Stimulated activated CD8-positive, alpha-beta memory T cell treated with anti-CD3 and anti-CD28 coated beads, Interleukin-7, amount 100 ng/mL, for 4 hours (primary cell): Measurements from ENCODE around the gene FAM210A.
"Not testable (repeated sequence)": the region's sequence is repeated elsewhere in the genome, so short reads cannot be mapped to it uniquely, and the experiment has no call there.

Experiments
- DNase-seq, 2 donors: peaks; one replicate each; pipeline ENCODE4 v3.0.0-alpha.2; 2020; ENCODE audit warnings: low read depth in 2 of 2

Gene FAM210A

GRCh38 chr18:13700153-13700552, 26.2 kb downstream of the FAM210A start:
- DNase-seq: no peak

GRCh38 chr18:13696961-13697360, 29.4 kb downstream of the FAM210A start:
- DNase-seq: no peak

DNA sequence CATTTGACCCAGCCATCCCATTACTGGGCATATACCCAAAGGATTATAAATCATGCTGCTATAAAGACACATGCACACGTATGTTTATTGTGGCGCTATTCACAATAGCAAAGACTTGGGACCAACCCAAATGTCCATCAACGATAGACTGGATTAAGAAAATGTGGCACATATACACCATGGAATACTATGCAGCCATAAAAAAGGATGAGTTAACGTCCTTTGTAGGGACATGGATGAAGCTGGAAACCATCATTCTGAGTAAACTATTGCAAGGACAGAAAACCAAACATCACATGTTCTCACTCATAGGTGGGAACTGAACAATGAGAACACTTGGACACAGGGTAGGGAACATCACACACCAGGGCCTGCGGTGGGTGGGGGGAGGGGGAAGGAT, 31.0 kb downstream of the FAM210A start:
- DNase-seq: not testable (repeated sequence)

- DNase-seq: not testable (repeated sequence)
Measured at GRCh38 chr18:13690060-13690459, 36.3 kb downstream of the FAM210A start.

GRCh38 chr18:13688191-13689136, 37.9 kb downstream of the FAM210A start:
- no peak for DNase-seq

GRCh38 chr18:13684546-13684945, 41.8 kb downstream of the FAM210A start:
- DNase-seq: no peak

GRCh38 chr18:13681701-13682100, 44.7 kb downstream of the FAM210A start:
- DNase-seq: no peak

DNA sequence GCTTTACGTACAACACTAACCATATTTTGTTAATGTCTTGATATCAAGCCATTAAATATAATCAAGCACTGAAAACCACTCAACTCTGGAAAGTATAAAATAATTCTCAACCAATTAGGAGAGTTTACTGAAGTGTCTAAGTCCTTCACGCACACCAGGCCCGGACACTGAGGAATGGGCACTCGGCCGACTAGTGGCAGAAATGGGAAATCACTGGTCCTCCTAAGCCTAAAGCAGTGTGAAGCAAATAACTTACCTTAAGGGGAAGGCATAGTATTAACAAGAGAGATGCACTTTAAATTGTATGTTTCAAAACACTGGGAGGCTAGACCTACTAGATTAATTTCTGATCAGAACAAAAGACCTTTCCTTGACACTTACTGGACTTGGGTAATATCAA, 45.7 kb downstream of the FAM210A start:
- DNase-seq: no peak

DNA sequence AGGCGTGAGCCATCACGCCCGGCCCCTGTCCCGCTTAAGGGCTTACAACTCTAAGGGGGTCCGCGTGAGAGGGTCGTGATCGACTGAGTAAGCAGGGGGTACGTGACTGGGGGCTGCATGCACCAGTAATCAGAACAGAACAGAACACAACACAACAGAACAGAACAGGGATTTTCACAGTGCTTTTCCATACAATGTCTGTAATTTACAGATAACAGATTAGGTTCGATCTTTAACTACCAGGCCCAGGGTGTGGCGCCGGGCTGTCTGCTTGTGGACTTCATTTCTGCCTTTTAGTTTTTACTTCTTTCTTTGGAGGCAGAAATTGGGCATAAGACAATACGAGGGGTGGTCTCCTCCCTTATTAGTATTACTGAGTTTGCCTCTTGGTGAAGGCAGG, 49.0 kb downstream of the FAM210A start:
- DNase-seq: not testable (repeated sequence)

GRCh38 chr18:13676471-13676870, 49.9 kb downstream of the FAM210A start:
- DNase-seq: no peak

DNA sequence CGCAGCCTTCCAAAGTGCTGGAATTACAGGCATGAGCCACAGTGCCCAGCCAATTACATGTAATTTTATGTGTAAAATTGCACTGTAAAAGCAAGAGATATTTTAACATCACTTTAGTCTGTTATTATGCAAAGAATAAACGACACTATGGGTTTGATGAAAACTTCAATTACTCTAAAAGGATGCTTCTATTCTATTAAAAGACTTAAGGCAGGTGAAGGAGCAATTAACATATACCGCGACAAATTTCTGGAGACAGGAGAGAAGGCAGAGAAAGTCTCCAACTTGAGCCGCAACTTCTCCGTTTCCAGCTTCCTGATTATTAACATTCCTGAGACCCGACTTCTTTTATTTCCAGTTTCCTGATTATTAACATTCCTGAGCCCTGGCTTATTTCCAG, 53.7 kb downstream of the FAM210A start:
- DNase-seq: no peak

- no peak for DNase-seq
Measured at GRCh38 chr18:13661779-13662256, 64.5 kb downstream of the FAM210A start.

GRCh38 chr18:13661051-13661778, 65.1 kb downstream of the FAM210A start:
- no peak for DNase-seq

- no peak for DNase-seq
Measured at GRCh38 chr18:13660510-13660909, 65.8 kb downstream of the FAM210A start.

DNA sequence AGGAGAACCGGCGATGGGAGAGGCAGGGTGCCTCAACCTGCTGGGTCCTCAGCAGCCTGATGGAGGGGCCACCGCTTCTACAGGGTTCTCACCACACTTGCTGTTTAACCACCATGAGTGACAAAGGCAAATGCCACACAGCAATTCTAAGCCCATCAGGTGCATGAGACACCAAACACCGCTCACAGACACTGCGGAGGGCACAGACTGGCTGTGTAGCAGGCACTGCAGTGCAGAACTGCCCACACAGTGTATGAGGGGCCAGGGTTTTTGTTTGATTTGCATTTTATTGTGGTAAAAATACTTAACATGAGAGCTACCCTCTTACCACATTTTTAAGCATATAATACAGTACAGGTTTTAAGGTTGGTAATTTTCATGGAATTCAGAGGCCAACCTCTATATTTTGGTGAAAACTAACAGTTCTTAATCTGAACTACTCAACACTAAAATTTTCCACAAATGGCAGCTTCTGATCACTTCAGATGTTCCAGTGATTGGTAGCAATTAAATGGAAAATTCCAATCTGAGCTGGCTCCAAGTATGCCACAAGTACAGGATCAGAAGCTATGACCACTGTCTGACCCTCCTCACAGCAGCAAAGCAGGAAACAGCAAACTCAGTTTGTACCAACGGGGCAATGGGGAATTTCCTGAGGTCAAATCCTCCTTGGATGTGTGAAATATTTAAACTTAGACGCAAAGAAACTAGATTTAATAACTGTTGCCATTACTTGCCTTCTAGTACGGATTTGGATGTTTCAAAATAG, 67.7 kb downstream of the FAM210A start:
- no peak for DNase-seq

GRCh38 chr18:13657974-13658373, 68.4 kb downstream of the FAM210A start:
- no peak for DNase-seq

GRCh38 chr18:13653746-13654433, 72.5 kb downstream of the FAM210A start:
- no peak for DNase-seq

DNA sequence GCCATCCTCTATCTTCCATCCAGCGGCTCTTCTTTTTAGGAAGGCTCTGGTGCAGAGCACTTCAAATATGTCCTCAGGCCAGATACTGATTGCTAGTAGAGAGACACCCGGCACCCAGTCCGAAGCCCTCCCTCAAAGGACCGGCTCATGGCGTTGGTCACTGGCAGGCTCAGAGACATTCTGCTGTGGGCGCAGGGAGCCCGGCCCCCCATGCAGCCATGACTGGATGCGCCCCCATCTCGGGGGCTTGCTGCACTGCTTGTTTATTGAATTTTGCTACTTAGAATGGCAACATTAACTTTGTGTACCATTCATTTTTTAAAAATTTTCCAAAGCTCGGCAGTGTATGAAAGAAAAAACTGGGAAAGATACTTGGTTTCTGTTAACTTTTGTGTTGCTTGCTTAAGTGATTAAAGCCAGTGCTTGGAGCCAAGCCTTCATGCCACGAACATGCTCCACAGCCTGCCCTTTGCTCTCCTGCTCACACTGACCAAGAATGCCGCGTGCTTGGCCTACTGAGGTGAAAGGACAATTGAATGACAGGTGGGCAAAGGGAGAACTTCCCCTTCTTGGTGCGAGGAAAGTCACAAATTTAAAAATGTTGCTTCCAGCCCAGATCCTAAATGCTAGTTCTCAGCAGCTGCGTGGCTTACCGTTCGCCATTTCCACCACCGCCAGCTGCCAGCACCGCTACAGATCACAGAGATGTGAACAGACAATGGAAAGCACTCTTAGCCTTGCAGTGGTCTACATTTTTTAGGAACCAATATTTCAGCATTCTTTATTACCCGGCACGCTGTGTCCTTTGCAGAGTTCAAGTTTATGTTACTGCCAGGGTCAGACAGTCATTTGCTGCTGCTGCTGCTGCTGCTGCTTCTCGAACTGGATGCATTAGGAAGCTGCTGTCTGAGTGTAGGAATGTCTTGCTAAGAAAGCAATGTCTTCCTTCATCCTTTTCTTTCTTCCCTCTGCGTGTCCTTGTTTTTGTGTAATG, 76.7 kb downstream of the FAM210A start:
- no peak for DNase-seq

- no peak for DNase-seq
Measured at GRCh38 chr18:13647761-13648160, 78.6 kb downstream of the FAM210A start.

GRCh38 chr18:13646633-13647032, 79.7 kb downstream of the FAM210A start:
- no peak for DNase-seq
